Measurements from ENCODE around the gene FEM1B. TPM values are rescaled to one million over a fixed set of nuclear protein-coding genes. Genes with fewer than 3 reads are reported as not detected.

Gene FEM1B
- total and polyA plus RNA-seq, 4 donors = 11.3 to 96.3 (median 45.1) TPM

DNA sequence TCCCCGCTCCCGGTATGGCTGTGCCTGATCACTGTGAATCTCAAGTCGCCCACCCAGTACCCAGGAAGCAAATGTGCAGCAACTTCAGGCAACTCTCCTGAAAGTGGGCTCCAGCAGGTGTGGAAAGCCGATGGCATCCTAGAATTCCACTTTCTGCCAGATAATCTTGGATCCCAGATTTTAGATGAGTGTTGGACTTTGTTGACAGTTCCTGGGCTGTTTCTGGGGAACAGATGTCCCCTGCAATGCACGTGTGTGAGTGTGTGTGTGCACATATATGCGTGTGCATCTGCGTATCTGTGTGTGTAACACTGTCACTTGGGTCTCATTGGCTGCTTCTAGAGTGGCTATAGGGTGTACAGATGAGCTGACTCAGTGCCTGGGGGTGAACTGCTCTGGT is 59.0 kb downstream of the FEM1B start:
- ATAC-seq (ENCODE audit: low FRiP score) = no peak
- peaks cover 5 to 6% of the 10 kb centered on the region in 2 donors for H3K4me1 ChIP-seq (ENCODE audit: control insufficient read depth in 1 of 2, insufficient read depth in 2 of 2, low read length in 2 of 2)
- WGBS, 2 donors = 78 to 87% methylated on average over 7 of the region's 7 CpGs
- intact Hi-C loops (cut with DNase I) = loop anchor here in 1 of 2 donors (2.0 kb wide), 1 partner anchor 16 kb away; no protein-coding TSS in a partner anchor
- H3K4me3 ChIP-seq (ENCODE audit: low read length in 2 of 2) = no peak overlapping the region
- no peaks in the 10 kb centered on the region for H3K9me3 ChIP-seq (ENCODE audit: control insufficient read depth, low read length)
- H3K27me3 ChIP-seq (ENCODE audit: control insufficient read depth in 1 of 2, insufficient read depth in 2 of 2, low read length in 1 of 2) = no peaks in the 10 kb centered on the region
- peak overlapping the region; percentile 93 to 95 for H3K27ac ChIP-seq (ENCODE audit: low read depth in 1 of 2, low read length in 2 of 2)
- peaks cover 0 to 5% of the 10 kb centered on the region in 2 donors for H3K36me3 ChIP-seq (ENCODE audit: control insufficient read depth in 1 of 2, insufficient read depth in 2 of 2, low read length in 1 of 2)
- DNase-seq = peak in 1 of 2 donors; percentile 63

DNA sequence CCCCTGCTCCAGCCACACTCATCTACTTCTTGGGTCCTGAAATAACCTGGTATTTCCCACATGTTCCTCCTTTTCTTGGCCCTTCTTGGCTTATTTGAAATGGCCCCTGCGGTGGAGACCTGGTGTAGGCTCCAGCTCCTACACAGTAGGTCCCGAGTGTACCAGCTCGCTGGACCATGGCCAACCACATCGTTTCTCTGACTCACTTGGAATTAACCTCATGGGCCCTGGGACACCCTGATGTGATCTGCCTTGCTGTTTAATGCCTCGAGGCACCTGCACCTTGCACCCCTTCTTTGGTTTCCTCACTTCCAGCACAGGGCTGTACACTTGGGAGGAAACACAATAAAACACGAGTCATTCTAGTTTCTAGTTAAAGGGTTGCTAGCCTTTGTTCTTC is 60.3 kb downstream of the FEM1B start:
- intact Hi-C loops (cut with DNase I) = loop anchor here in 1 of 2 donors (2.0 kb wide), 1 partner anchor 15 kb away; no protein-coding TSS in a partner anchor
- Histone ChIP-seq H3K4me1 (ENCODE audit: control insufficient read depth in 1 of 2, insufficient read depth in 2 of 2, low read length in 2 of 2) (peaks cover 5 to 8% of the 10 kb centered on the region in 2 donors), H3K4me3 (ENCODE audit: low read length in 2 of 2) (no peak overlapping the region), H3K27me3 (ENCODE audit: control insufficient read depth in 1 of 2, insufficient read depth in 2 of 2, low read length in 1 of 2) (no peaks in the 10 kb centered on the region), H3K36me3 (ENCODE audit: control insufficient read depth in 1 of 2, insufficient read depth in 2 of 2, low read length in 1 of 2) (no peaks in the 10 kb centered on the region), H3K27ac (ENCODE audit: low read depth in 1 of 2, low read length in 2 of 2) (peak overlapping the region; percentile 93 to 95), H3K9me3 (ENCODE audit: control insufficient read depth, low read length) (no peaks in the 10 kb centered on the region)
- DNase-seq (peak; percentile 84 to 91), ATAC-seq (ENCODE audit: low FRiP score) (no peak)
- 4 to 5% methylated on average over 6 of the region's 6 CpGs for WGBS, 2 donors

DNA sequence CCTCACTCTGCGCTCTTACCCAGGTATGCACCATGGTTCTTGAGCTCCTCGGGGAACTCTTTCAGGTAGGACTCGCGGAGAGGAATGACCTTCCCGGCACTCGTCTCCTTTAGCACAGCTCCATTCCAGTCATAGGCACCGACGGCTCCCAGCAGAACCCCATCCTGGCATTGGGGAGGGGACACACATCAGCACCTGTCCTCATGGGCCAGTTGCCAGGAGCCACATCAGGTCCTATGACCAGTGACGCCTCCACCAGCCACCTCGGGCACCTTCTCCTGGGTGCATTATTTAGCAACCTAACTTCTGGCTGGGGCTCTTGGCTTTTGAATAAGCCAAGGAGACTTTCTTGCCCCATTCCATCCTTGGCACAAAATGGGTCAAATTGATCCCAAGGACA is 61.9 kb downstream of the FEM1B start:
- WGBS, 2 donors = 75 to 77% methylated on average over 10 of the region's 10 CpGs
- no peak overlapping the region for H3K4me3 ChIP-seq (ENCODE audit: low read length in 2 of 2)
- ATAC-seq (ENCODE audit: low FRiP score) = no peak
- H3K27ac ChIP-seq (ENCODE audit: low read depth in 1 of 2, low read length in 2 of 2) = peak overlapping the region; percentile 93 to 95
- DNase-seq = peak; percentile 43 to 68
- no peaks in the 10 kb centered on the region for H3K36me3 ChIP-seq (ENCODE audit: control insufficient read depth in 1 of 2, insufficient read depth in 2 of 2, low read length in 1 of 2)
- H3K9me3 ChIP-seq (ENCODE audit: control insufficient read depth, low read length) = no peaks in the 10 kb centered on the region
- intact Hi-C loops (cut with DNase I) = no loop called here
- H3K27me3 ChIP-seq (ENCODE audit: control insufficient read depth in 1 of 2, insufficient read depth in 2 of 2, low read length in 1 of 2) = no peaks in the 10 kb centered on the region
- H3K4me1 ChIP-seq (ENCODE audit: control insufficient read depth in 1 of 2, insufficient read depth in 2 of 2, low read length in 2 of 2) = peaks cover 0 to 8% of the 10 kb centered on the region in 2 donors

DNA sequence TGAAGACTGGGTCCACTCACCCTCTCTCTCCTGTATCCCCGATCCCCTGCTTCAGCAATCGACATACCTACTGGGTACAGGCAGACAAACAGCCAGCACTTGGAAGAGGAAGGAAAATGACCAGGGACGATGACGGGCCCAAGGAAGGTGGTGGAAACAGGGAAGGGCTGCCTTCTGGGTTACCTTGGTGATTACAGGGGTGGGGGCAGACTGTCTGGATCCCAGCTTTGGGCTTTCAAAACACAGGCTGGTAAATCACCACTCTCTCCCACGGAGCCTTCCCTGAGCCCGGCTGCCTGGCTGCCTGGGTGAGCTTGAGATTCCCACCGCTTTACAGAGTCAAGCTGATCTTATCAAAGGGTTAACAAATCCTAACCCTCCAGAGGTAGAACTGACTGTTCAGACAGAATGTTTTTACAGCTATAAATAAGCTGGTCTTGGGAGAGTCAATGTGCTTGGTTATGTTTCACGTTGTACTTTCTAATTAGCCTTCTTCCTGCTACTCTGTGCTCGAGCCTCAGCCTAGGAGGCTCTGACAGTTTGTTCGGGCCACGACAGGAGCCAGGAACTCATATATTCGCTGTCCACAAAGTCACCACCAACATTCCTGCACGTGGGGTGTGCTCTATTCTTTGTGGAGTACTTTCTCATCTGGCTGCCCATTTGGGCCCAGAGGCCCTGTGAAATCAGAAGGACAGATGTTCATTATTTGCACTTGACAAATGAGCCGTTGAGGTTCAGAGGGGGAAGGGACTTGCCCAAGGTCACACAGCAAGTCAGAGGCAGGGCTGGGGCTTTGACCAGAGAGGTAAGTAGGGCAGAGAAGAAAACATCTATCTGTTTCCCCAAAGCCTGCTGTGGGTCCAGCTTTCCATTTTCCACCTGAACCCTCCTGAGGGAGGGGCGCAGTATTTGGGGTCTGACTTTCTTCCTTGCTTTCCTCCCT is 63.5 kb downstream of the FEM1B start:
- ATAC-seq (ENCODE audit: low FRiP score) = peak; percentile 60
- 12 to 13% methylated on average over 15 of the region's 15 CpGs for WGBS, 2 donors
- Histone ChIP-seq H3K9me3 (ENCODE audit: control insufficient read depth, low read length) (no peaks in the 10 kb centered on the region), H3K4me1 (ENCODE audit: control insufficient read depth in 1 of 2, insufficient read depth in 2 of 2, low read length in 2 of 2) (peaks cover 0 to 8% of the 10 kb centered on the region in 2 donors), H3K36me3 (ENCODE audit: control insufficient read depth in 1 of 2, insufficient read depth in 2 of 2, low read length in 1 of 2) (no peaks in the 10 kb centered on the region), H3K27ac (ENCODE audit: low read depth in 1 of 2, low read length in 2 of 2) (peak overlapping the region; percentile 98 to 99), H3K4me3 (ENCODE audit: low read length in 2 of 2) (no peak overlapping the region), H3K27me3 (ENCODE audit: control insufficient read depth in 1 of 2, insufficient read depth in 2 of 2, low read length in 1 of 2) (no peaks in the 10 kb centered on the region)
- intact Hi-C loops (cut with DNase I) = no loop called here
- DNase-seq = peak; percentile 47 to 73

DNA sequence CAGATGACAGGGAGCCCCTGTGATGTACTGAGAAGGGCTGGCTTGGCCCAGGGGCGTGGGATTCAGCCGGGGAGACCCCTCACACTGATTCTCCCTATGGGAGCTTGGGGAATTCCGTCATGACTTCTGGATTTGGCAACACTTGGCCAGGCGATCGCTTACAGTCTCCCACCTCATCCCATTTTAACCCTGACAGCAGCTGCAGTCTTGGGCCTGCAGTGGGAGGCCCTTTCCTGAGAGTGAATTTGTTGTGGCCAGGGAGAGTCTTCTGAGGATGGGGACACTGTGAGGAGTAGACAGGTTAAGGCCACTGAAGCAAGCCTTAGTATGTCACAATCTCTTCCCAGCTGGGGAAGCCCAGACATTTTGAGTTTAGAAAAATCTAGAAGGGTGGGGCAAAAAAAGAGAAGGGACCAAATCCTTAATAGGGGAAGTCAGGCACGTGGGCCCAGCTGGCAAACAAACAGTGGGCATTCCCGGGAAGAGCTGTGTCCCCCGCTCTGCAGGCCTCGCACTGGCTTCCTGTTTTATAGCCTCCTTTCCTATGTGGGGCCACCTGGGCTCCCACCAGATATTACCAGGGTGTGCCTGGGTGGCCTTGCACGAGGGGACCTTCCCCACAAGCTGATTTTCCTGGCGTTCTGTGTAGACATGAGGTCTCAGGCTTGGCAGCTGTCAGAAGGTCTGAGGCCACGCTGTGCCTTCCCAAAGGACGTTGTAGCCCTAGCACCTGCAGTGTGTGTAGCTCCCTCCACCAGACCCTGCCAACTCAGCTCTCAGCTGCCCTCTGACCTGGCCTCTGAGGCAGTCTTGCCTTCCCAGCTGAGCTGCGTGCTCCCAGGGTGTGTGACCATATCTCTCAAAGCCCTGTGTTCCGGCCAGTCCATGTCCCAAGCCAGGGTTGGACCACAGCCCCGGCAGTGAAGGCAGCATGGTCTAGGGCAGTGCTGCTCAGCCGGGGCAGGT is 64.5 kb downstream of the FEM1B start:
- WGBS, 2 donors = 7 to 10% methylated on average over 17 of the region's 17 CpGs
- Histone ChIP-seq H3K4me1 (ENCODE audit: control insufficient read depth in 1 of 2, insufficient read depth in 2 of 2, low read length in 2 of 2) (peaks cover 0 to 8% of the 10 kb centered on the region in 2 donors), H3K9me3 (ENCODE audit: control insufficient read depth, low read length) (no peaks in the 10 kb centered on the region), H3K4me3 (ENCODE audit: low read length in 2 of 2) (no peak overlapping the region), H3K36me3 (ENCODE audit: control insufficient read depth in 1 of 2, insufficient read depth in 2 of 2, low read length in 1 of 2) (peaks cover 0 to 5% of the 10 kb centered on the region in 2 donors), H3K27me3 (ENCODE audit: control insufficient read depth in 1 of 2, insufficient read depth in 2 of 2, low read length in 1 of 2) (no peaks in the 10 kb centered on the region), H3K27ac (ENCODE audit: low read depth in 1 of 2, low read length in 2 of 2) (peak overlapping the region; percentile 98 to 99)
- peak; percentile 64 to 70 for DNase-seq
- intact Hi-C loops (cut with DNase I) = no loop called here
- peak; percentile 21 for ATAC-seq (ENCODE audit: low FRiP score)

DNA sequence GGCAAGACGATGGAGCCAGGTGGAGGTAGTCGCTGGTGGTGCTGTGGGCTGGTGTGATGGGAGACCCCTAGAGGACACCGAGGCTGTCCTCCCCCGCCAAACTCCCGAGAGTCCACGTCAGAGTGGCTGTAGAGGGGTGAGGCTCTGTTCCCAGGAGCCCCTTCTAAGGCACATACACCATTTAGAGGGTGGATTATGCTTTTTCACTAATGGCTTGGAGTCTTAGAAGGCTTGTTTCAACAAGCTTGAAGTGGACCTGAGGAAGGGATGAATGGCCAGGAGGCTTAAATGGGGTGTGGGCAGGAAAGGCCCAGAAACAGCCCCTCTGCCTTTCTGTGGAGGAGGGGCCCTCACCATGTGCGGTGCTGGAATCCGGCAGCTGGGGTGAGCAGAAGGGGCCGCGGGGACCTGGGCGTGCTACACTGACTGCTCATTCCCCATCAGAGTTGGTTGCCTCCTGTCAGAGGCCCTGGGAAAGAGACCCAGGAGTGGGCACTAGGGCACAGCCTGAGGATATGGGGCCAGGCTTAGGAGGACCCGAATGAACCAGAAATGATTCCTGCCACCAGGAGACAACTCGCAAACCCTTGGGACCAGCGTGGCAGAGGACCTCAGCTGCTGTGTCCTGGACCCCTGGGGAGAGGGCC is 66.2 kb downstream of the FEM1B start:
- Histone ChIP-seq H3K9me3 (ENCODE audit: control insufficient read depth, low read length) (no peaks in the 10 kb centered on the region), H3K36me3 (ENCODE audit: control insufficient read depth in 1 of 2, insufficient read depth in 2 of 2, low read length in 1 of 2) (peaks cover 0 to 6% of the 10 kb centered on the region in 2 donors), H3K4me1 (ENCODE audit: control insufficient read depth in 1 of 2, insufficient read depth in 2 of 2, low read length in 2 of 2) (peaks cover 0 to 8% of the 10 kb centered on the region in 2 donors), H3K4me3 (ENCODE audit: low read length in 2 of 2) (no peak overlapping the region), H3K27ac (ENCODE audit: low read depth in 1 of 2, low read length in 2 of 2) (peak overlapping the region; percentile 29 to 72), H3K27me3 (ENCODE audit: control insufficient read depth in 1 of 2, insufficient read depth in 2 of 2, low read length in 1 of 2) (no peaks in the 10 kb centered on the region)
- DNase-seq = peak in 1 of 2 donors; percentile 64
- ATAC-seq (ENCODE audit: low FRiP score) = no peak
- intact Hi-C loops (cut with DNase I) = no loop called here
- 84 to 92% methylated on average over 14 of the region's 14 CpGs for WGBS, 2 donors

DNA sequence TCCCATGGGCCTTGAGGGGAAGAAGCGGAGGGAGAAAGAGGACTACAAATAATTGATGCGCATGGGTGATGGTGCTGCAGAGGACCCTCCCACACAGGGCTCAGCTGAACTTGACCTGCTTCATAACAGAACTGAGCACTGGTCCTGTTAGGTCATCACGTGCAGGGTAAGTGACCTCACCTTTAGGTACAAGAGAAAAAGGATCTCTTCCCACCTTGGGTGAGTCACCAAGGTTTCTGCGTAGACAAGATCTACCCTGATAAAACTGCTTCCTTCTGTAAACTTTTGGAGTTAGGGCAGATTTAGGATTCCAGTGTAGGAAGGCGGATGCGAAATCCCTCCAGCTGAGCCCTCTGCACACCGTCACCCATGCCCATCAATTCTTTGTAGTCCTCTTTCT is 67.1 kb downstream of the FEM1B start:
- whole genome bisulfite sequencing, 2 donors = 95 to 97% methylated on average over 7 of the region's 7 CpGs
- Histone ChIP-seq H3K9me3 (ENCODE audit: control insufficient read depth, low read length) (no peaks in the 10 kb centered on the region), H3K4me1 (ENCODE audit: control insufficient read depth in 1 of 2, insufficient read depth in 2 of 2, low read length in 2 of 2) (peaks cover 0 to 7% of the 10 kb centered on the region in 2 donors), H3K27me3 (ENCODE audit: control insufficient read depth in 1 of 2, insufficient read depth in 2 of 2, low read length in 1 of 2) (no peaks in the 10 kb centered on the region), H3K27ac (ENCODE audit: low read depth in 1 of 2, low read length in 2 of 2) (peak overlapping the region; percentile 28 to 72), H3K36me3 (ENCODE audit: control insufficient read depth in 1 of 2, insufficient read depth in 2 of 2, low read length in 1 of 2) (peaks cover 0 to 6% of the 10 kb centered on the region in 2 donors), H3K4me3 (ENCODE audit: low read length in 2 of 2) (no peak overlapping the region)
- no peak for DNase-seq
- ATAC-seq (ENCODE audit: low FRiP score) = no peak
- intact Hi-C loops (cut with DNase I) = no loop called here

All from aorta (tissue), 5 donors.